HepG2 (cell line): ENCODE measurements around the gene SYS1. TPM values are rescaled to one million over a fixed set of nuclear protein-coding genes. Genes with fewer than 3 reads are reported as not detected.

Experiments
- ATAC-seq: fragments of 200-7000 bp; cut with Tn5 transposase; 3 replicates; pipeline ENCODE4 v1.9.1; 2020; ENCODE audit warnings: mild to moderate bottlenecking, moderate library complexity
- BruUV-seq: library from RNA; stranded (reverse); fragments of 400-500 nt; replicated peaks from 2 replicates; lab custom pipeline; 2021; lab: Mats Ljungman, UMichigan
- CTCF ChIA-PET: fragments of 300-600 bp; formaldehyde crosslinking; extraction: SDS; loops from one replicate; lab custom pipeline; 2021; ENCODE audit warnings: low total read pairs, inconsistent platforms, low intra/inter-chr PET ratio; lab: Yijun Ruan, JAX
- POLR2A ChIA-PET: fragments of 350-600 bp; sonication (Branson Sonifier 250); formaldehyde crosslinking; loops from one replicate; lab custom pipeline; 2020; ENCODE audit warnings: antibody characterized with exemption, inconsistent platforms; lab: Yijun Ruan, JAX
- DNase-seq: peaks from one replicate; pipeline ENCODE4 v3.0.0-alpha.2; 2015; ENCODE audit warnings: low spot score
- FAIRE-seq: peaks from 3 replicates; lab custom pipeline; 2011; peaks lifted over from hg19 to GRCh38; lab: Jason Lieb, UNC
- H2AFZ ChIP-seq: one replicate; pipeline ENCODE4 v1.6.1; 2011; ENCODE audit warnings: low read length, inconsistent platforms
- H3K27ac ChIP-seq: fragments of 300-600 bp; 3 replicates; pipeline ENCODE4 v1.8.0; 2011; ENCODE audit warnings: mixed run types, mild to moderate bottlenecking, mixed read lengths, low read length, inconsistent platforms; ENCODE audit not compliant: insufficient read depth; ENCODE audit errors: extremely low read length
- H3K27me3 ChIP-seq, 2 experiments: fragments of 200-600 bp in 1 of 2; 2 replicates in 1 of 2; 3 replicates in 1 of 2; pipeline versions ENCODE4 v1.6.0 to v1.8.0; 2011; ENCODE audit warnings: low read length in 2 of 2, mild to moderate bottlenecking in 2 of 2, moderate library complexity in 2 of 2, inconsistent platforms in 1 of 2; ENCODE audit not compliant: insufficient read depth in 2 of 2, control insufficient read depth in 1 of 2
- H3K36me3 ChIP-seq, 2 experiments: fragments of 200-600 bp in 1 of 2; replicated peaks in 1 of 2; 2 replicates in 1 of 2; 3 replicates in 1 of 2; pipeline versions ENCODE4 v1.5.1 to v1.8.0; 2011; ENCODE audit warnings: low read length in 2 of 2, inconsistent platforms in 1 of 2; ENCODE audit not compliant: insufficient read depth in 2 of 2, control insufficient read depth in 1 of 2
- H3K4me1 ChIP-seq: 2 replicates; pipeline ENCODE4 v1.5.1; 2012; ENCODE audit warnings: low read length, inconsistent platforms; ENCODE audit not compliant: insufficient read depth
- H3K4me2 ChIP-seq: 2 replicates; pipeline ENCODE4 v1.6.0; 2011; ENCODE audit warnings: low read depth, low read length, inconsistent platforms
- H3K4me3 ChIP-seq, 3 experiments: fragments of 200-600 bp in 1 of 3; sonication (generic), shearing (Covaris generic) in 1 of 3; replicated peaks in 1 of 3; 2 replicates each; pipeline ENCODE4 v1.5.1; 2011 to 2016; ENCODE audit warnings: low read length in 3 of 3, inconsistent platforms in 2 of 3, low read depth in 2 of 3, mild to moderate bottlenecking in 2 of 3, control low read depth in 1 of 3, mixed read lengths in 1 of 3; ENCODE audit not compliant: insufficient read depth in 1 of 3
- H3K79me2 ChIP-seq: one replicate; pipeline ENCODE4 v1.6.1; 2011; ENCODE audit warnings: low read length, inconsistent platforms; ENCODE audit not compliant: insufficient read depth
- H3K9ac ChIP-seq: 2 replicates; pipeline ENCODE4 v1.6.0; 2011; ENCODE audit warnings: mild to moderate bottlenecking, low read depth, low read length, inconsistent platforms; ENCODE audit not compliant: insufficient read depth
- H3K9me3 ChIP-seq: 2 replicates; pipeline ENCODE4 v1.5.1; 2012; ENCODE audit warnings: mild to moderate bottlenecking, low read length
- H4K20me1 ChIP-seq: 2 replicates; pipeline ENCODE4 v1.6.0; 2011; ENCODE audit warnings: inconsistent platforms, mild to moderate bottlenecking, low read length, moderate library complexity; ENCODE audit not compliant: insufficient read depth
- ATF4 ChIP-seq, 2 experiments: fragments of 450-650 bp in 1 of 2; sonication (generic) in 1 of 2; formaldehyde crosslinking; IDR thresholded peaks; 2 replicates each; pipeline versions ENCODE4 v1.5.0 to v1.8.0; 2020 to 2022; ENCODE audit warnings: mild to moderate bottlenecking in 1 of 2, missing genetic modification reagents in 1 of 2
- CSRNP2 ChIP-seq: sonication (generic); formaldehyde crosslinking; conservative IDR thresholded peaks from 2 replicates; pipeline ENCODE4 v1.8.0; 2022; ENCODE audit warnings: low read depth, missing genetic modification reagents
- HNF1B ChIP-seq: sonication (generic); formaldehyde crosslinking; IDR thresholded peaks from 2 replicates; pipeline ENCODE4 v1.5.1; 2020; ENCODE audit warnings: mild to moderate bottlenecking, moderate library complexity, missing genetic modification reagents
- HNF4G ChIP-seq, 2 experiments: sonication (generic) in 1 of 2; formaldehyde crosslinking in 1 of 2; IDR thresholded peaks; 2 replicates each; pipeline versions ENCODE4 v1.4.0 to v1.6.1; 2011 to 2020; ENCODE audit warnings: borderline replicate concordance in 2 of 2, low read depth in 2 of 2, mild to moderate bottlenecking in 2 of 2, low read length in 1 of 2, missing genetic modification reagents in 1 of 2, moderate library complexity in 1 of 2
- NAIF1 ChIP-seq: sonication (generic); formaldehyde crosslinking; IDR thresholded peaks from 2 replicates; pipeline ENCODE4 v1.5.0; 2020; ENCODE audit warnings: mild to moderate bottlenecking, missing genetic modification reagents, borderline replicate concordance
- NR2C2 ChIP-seq: sonication (generic); formaldehyde crosslinking; IDR thresholded peaks from 2 replicates; pipeline ENCODE4 v1.4.0; 2020; ENCODE audit warnings: missing genetic modification reagents, mild to moderate bottlenecking, moderate library complexity, borderline replicate concordance
- REPIN1 ChIP-seq: sonication (generic); formaldehyde crosslinking; IDR thresholded peaks from 2 replicates; pipeline ENCODE4 v1.8.0; 2022; ENCODE audit warnings: missing genetic modification reagents, low read depth, mild to moderate bottlenecking, borderline replicate concordance
- RNF219 ChIP-seq: sonication (generic); formaldehyde crosslinking; IDR thresholded peaks from 2 replicates; pipeline ENCODE4 v1.5.0; 2020; ENCODE audit warnings: mild to moderate bottlenecking, missing genetic modification reagents
- ZBTB34 ChIP-seq: sonication (generic); formaldehyde crosslinking; IDR thresholded peaks from 2 replicates; pipeline ENCODE4 v1.8.0; 2022; ENCODE audit warnings: mild to moderate bottlenecking, missing genetic modification reagents
- ZFP36L1 ChIP-seq: sonication (generic); formaldehyde crosslinking; IDR thresholded peaks from 2 replicates; pipeline ENCODE4 v1.8.0; 2022; ENCODE audit warnings: mild to moderate bottlenecking, missing genetic modification reagents, moderate library complexity
- ZNF558 ChIP-seq: sonication (generic); formaldehyde crosslinking; IDR thresholded peaks from 2 replicates; pipeline ENCODE4 v1.9.0; 2022; ENCODE audit warnings: mild to moderate bottlenecking, missing genetic modification reagents, borderline replicate concordance
- ZNF839 ChIP-seq: sonication (generic); formaldehyde crosslinking; IDR thresholded peaks from 2 replicates; pipeline ENCODE4 v1.4.0; 2020; ENCODE audit warnings: missing genetic modification reagents, mild to moderate bottlenecking, borderline replicate concordance
- WGBS: methylation state at CpG from one replicate; pipeline ENCODE4 v1.1.6; 2017; ENCODE audit warnings: low lambda C conversion rate; 5-methylcytosine and 5-hydroxymethylcytosine counted together
- in situ Hi-C: cut with HindIII; loops from 2 replicates; pipeline ENCODE4 v1.10.0; 2017; ENCODE audit warnings: low pct_unique_long_range_greater_than_20kb; ENCODE audit not compliant: extremely low pct_ligation_motif_present
- intact Hi-C: fragments of 100-400 bp; cut with micrococcal nuclease; formaldehyde crosslinking; loops from one replicate; pipeline ENCODE4 v1.10.0; 2022; ENCODE audit not compliant: unreplicated experiment
- polyA plus RNA-seq, 8 experiments: library from polyadenylated mRNA; depleted of rRNA in 3 of 8; stranded (reverse) in 7 of 8; unstranded in 1 of 8; fragments of >200 nt; fragmentation: Illumina TruSeq in 4 of 8; extraction: Trizol in 4 of 8; gene quantifications; 2 replicates each; pipeline versions ENCODE4 v1.2.1 to v1.2.3, GENCODE V29; 2011 to 2016; ENCODE audit warnings: low read depth in 4 of 8, missing spikeins in 1 of 8, mixed read lengths in 1 of 8; ENCODE audit not compliant: insufficient read depth in 1 of 8
- total RNA-seq, 5 experiments: library from RNA; depleted of rRNA; stranded (reverse); fragments of >200 nt; fragmentation: Illumina TruSeq; extraction: Trizol; gene quantifications; 2 replicates each; pipeline ENCODE4 v1.2.3, GENCODE V29; 2016; ENCODE audit warnings: low read depth in 1 of 5

The SYS1 gene
- total and polyA plus RNA-seq, 2 of the 13 experiments (the other 11 are each of a cell fraction or from before 2014, with no cell fraction given), result 38.3 to 65.6 TPM

- BruUV-seq, result TSS peak; percentile 63
- Histone ChIP-seq H3K79me2 (peaks cover 34% of the 10 kb centered on the region), H3K27ac (peak overlapping the region; percentile 53), H4K20me1 (peaks cover 8% of the 10 kb centered on the region; the same call in 1 of the 2 replicates), H3K27me3 (peaks cover 1 to 11% of the 10 kb centered on the region in 2 experiments; a peak in 2 of 5 replicates), H3K4me2 (peak overlapping the region; percentile 99), H3K4me1 (peaks cover 76% of the 10 kb centered on the region), H2AFZ (no peak overlapping the region), H3K4me3 (peak overlapping the region; percentile 79 to 87 (median 87)), H3K9me3 (no peaks in the 10 kb centered on the region), H3K9ac (peak overlapping the region; percentile 76), H3K36me3 (no peaks in the 10 kb centered on the region)
- intact Hi-C loops, result no loop called here
- in situ Hi-C loops, result no loop called here
- POLR2A ChIA-PET, result interaction anchor here (0.7 to 29.5 kb wide), 10 partner anchors 4 to 463 kb away, joined by 3 to 1422 read pairs (median 4); partner anchors contain the start of genes PIGT, SDC4, SYS1 and YWHAB
- DNase-seq, result no peak
- no peak for ATAC-seq
- no peak for FAIRE-seq
- WGBS, result 3% methylated on average over 9 of the region's 10 CpGs
- CTCF ChIA-PET, result no interaction called here
- TF ChIP-seq ZFP36L1 (CRISPR knock-in tag), result 0 out of 2 replicates have a peak, but pooled peaks have one; percentile 29
- TF ChIP-seq ATF4 (CRISPR knock-in tag; IDR thresholded peaks at IDR 0.05), result no peak
- TF ChIP-seq CSRNP2 (CRISPR knock-in tag), result no peak
- peak; percentile 83; the same call in 1 of the 2 replicates for TF ChIP-seq NAIF1
- peak; percentile 69; the same call in 1 of the 2 replicates for TF ChIP-seq HNF1B (CRISPR knock-in tag)
- TF ChIP-seq ZNF558 (CRISPR knock-in tag), result 0 out of 2 replicates have a peak, but pooled peaks have one; percentile 18
- 0 out of 2 replicates have a peak, but pooled peaks have one; percentile 17 for TF ChIP-seq ZBTB34 (CRISPR knock-in tag)
- TF ChIP-seq HNF4G (IDR thresholded peaks at IDR 0.05; ENCODE audit: borderline replicate concordance, low read depth, low read length), result peak; percentile 18; the same call in 1 of the 2 replicates
- TF ChIP-seq HNF4G (CRISPR knock-in tag; IDR thresholded peaks at IDR 0.05; ENCODE audit: borderline replicate concordance, low read depth), result no peak; the same call in 1 of the 2 replicates
- TF ChIP-seq ZNF839 (CRISPR knock-in tag), result 0 out of 2 replicates have a peak, but pooled peaks have one; percentile 28
- peak; percentile 85; the same call in 1 of the 2 replicates for TF ChIP-seq RNF219 (CRISPR knock-in tag)
- TF ChIP-seq NR2C2, result 0 out of 2 replicates have a peak, but pooled peaks have one; percentile 31
- no peak for TF ChIP-seq REPIN1
Observed at GRCh38 chr20:45347297-45347935, 15.5 kb upstream of the SYS1 start.
